NCI-H524 treated with DMSO at 0.1 percent for 48 hours (cell line): ENCODE results near the gene WDR62.

Experiments
- DNase-seq: peaks from one replicate; lab custom pipeline; 2025; lab: John Stamatoyannopoulos, UW

The WDR62 gene

DNA sequence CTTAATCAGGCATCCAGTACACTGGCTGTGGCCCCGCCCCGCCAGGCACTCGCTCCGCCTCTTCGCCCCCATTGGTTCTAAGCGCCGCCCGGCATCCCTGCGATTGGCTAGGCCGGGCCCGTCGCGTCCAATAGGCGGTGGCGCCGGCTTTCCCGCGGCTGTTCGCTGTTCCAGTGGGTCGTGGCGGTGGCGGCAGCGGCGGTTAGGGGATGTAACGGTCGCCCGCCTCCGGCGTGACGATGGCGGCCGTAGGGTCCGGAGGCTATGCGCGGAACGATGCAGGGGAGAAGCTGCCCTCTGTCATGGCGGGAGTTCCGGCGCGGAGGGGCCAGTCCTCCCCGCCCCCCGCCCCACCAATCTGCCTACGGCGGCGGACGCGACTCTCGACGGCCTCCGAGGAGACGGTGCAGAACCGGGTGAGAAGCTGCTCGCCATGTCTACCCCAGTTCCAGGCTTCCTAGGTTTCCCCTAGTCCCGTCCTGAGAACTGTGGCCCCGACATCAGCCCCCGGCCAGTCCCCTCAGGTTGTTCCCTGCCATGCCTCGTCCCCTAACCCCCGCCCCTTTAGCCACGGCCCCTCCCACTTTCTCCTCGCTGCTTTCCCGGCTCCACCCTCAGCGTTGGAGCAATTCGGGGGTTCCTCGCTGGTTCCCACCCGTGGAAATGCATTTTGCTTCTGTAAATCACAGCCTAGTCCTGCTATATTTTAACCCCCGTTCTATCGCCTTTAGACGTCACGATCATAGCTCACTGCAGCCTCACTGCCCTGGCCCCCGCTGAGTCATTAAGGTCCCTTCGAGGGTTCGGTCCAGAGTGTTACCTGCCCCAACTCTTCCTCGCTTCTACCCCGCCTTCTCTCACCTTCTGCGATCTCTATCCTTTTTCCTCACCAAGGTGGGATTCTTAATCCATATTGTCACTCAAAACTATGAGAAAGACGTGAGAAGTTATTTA, at the start of gene WDR62:
Gene WDR62 (plus strand): TSS at position 165 of the 954 bp plus-strand sequence. CDS start 75 bp downstream, at position 240.
- peak; percentile 91 for DNase-seq

DNA sequence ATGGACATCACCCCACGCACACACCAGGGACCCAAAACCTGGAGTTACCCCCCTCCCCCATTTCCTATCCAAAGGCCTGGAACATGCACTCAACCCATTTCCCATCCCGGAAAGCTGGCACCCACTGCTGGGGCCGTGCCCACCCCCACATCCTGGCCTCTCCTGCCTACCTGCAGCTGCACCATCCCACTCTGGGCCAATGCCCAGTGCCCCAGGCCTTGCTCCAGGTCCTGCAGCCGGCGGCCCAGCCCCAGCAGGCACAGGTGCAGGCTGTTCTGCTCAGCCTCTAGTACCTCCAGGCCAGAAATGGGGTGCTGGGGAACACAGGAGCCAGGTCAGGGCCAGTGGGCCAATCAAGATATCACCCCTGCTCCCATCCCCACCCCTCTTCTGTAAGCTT, 47.7 kb upstream of the WDR62 start:
- no peak for DNase-seq

GRCh38 chr19:36008336-36008978, 46.2 kb upstream of the WDR62 start, which contains the start of gene SYNE4:
SYNE4 (minus strand) TSS chr19:36008813; CDS start chr19:36008681, 132 bp downstream.
- DNase-seq, result no peak

DNA sequence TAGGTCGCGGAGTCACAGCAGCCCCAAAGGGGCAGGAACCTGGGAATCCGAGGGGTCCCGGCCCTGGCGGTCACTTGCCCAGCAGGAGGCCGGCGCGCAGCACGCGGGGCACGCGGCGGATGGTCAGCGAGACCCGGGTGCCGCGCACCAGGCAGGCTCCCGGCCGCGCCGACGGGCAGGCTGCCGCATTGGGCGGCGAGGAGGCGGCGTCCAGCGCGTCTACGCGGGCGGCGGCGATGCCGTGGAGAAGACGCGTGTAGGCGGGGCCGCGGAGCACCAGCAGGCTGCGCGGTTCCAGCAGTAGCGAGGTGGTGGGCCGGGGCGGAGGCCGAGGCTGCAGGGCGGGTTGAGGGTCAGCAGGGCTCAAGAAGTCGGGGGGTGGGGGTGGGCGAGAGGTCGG, 45.5 kb upstream of the WDR62 start:
- no peak for DNase-seq

DNA sequence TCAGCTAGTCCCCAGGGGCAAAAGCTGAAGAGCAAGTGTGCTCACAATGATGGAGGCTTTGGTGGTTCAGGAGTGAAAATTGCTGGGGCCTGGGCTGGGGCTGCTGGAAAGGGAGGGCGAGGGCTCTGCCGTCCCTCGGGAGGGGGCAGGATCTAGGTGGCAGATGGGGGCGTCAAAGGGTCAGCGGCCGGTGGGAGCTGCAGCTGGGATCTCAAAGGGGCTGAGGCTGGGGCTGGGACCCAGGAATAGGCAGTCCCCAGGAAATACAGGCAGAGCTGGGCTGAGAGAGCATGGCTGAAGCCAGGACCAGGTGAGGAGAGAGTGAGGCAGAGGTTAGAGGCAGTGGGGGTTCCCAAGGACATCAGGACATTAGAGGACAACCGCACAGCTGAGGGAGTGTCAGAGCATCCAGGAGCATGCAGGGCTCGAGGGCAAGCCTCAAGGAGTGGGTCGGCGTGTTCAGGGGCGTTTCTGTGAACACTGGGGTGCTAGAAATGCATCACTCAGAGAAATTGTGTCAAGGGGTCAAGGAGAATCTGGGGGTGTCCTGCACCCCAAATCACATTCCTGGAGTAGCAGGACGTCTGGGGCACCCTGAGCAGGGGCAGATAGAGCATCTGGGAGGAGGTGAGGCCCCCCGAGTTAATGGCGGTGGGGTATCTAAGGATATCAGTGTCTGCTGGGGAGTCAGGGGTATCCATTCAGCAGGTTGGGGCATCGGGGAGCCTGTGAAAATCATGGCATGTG, 44.9 kb upstream of the WDR62 start:
- no peak for DNase-seq

DNA sequence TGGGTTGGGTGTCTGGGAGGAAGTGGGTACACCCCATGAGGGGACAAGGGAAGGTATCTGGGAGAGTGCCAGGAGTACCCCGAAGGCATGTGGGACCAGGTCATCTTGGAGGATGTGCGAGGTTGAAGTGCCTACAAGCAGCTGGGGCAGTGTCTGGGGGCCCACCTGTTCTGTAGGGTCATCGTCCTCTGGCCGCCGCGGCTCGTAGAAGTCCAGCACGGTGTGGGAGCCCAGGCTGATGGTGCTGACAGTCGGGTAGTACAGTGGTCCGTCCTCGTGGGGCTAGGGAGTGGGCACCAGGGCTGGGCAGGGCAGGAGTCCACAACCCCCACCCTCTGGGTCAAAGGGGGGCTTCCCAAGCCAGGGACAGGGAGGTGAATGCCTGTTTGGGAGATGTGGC, 44.3 kb upstream of the WDR62 start:
- DNase-seq, result no peak

DNA sequence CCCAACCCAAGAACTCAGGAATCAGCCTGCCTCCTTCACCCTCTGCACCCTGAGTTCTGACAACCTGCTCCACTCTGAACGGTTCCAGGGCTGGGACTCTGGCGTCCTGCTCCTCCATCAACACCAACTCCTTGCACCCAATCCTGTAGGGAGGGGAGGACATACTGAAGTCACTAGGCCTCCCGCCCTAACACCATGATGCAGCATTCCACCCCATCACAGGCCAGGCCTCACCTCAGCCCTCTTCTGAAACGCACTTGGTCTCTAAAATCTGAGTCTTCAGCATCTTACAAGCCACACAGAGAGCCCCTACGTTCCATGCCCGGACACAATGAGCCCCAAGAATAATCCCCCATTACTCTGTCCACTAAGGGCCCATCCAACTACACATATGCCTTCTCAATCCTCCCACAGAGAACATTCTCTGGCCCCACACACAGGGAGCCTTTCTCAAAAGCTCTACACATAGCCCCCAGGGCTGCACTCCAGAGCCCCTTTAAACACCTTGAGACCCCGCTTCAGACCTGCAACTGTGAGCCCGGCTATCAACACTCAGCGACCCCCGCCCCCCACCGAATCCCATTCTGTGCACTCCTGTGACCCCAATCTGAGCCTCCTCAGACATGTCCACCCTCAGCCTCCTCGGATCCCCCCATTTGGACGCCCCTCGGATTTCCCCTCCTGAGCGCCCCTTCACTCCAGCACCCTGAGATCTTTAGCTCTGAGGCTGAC, 41.3 kb upstream of the WDR62 start:
- DNase-seq, result no peak

DNA sequence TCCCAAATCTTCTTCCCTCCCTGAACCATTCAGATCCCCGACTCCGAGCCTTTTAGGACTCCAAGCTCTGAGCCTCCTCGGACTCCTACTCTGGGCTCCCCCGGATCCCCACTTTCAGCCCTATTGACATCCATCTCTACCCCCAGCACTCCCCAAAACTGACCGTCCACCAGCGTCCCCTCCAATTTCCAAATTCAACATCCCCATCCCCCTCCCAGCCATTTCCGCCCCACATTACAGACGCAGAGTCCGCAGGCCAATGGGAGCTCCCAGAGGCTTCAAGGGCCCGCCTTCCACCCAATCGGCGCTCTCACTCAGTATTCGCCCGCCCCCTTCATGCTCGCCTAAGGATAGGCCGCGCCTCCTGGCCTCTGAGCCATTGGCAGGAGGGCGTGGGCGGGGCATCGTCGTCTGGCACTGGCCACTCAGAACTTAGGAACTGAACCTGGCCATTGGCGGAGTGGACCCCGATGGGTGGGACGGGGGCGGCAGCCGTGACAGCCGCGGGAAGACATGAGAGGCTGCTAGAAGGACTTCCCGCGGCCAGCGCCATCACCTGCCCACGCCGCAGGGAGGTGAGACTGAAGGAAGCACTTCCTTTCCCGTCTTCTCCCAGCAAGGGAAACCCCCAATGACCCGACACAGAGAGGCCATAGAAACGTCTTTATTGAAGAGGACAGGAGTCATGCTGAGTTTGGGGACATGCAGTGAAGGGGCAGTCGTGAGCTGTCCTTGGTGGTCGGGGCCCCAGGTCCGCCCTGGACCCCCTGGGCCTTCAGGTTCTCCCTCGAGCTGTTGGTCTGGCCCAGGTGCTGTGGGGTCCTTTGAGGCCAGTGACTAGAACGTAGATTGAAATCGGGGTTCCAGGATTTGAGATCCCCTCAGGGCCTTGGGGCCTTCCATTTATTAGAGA, 40.4 kb upstream of the WDR62 start, which contains the start of gene ALKBH6:
Gene ALKBH6 (minus strand): TSS at position 202 of the 913 bp plus-strand sequence. CDS start 816 bp downstream, outside the sequence.
- peak; percentile 97 for DNase-seq

GRCh38 chr19:36019061-36019670, 35.5 kb upstream of the WDR62 start:
- DNase-seq, result no peak

DNA sequence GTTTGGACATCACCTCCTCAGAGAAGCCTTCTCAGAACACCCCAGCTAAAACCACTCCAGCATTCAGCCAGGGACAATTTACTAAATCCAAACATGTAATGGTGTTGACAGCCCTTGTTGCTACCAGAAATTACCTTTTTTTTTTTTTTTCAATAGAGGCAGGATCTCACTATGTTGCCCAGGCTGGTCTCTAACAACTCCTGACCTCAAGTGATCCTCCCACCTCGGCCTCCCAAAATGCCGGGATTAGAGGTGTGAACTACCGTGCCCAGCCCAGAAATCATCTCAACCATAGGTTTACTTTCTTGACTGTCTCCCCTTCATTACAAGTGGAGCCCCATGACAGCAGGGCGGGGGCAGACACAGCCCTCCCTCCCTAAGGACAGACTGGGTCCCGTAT, 31.3 kb upstream of the WDR62 start:
- no peak for DNase-seq

DNA sequence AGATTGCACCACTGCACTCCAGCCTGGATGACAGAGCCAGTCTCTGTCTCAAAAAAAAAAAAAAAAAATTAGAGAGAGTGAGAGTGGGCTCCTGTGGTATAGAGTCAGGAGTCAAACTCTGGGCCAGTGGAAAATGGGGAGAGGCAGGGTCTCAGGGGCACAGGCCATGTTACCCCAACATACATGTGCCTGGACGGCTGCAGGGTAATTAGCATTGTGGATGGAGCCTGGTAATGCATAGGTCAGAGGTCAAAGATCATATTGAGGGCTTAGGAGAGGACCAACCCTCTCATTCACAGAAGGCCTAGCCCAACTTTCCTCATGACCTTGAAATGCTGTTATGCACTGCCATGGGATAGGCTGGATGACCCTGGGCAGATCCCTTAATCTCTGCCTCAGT, 29.2 kb upstream of the WDR62 start:
- no peak for DNase-seq

DNA sequence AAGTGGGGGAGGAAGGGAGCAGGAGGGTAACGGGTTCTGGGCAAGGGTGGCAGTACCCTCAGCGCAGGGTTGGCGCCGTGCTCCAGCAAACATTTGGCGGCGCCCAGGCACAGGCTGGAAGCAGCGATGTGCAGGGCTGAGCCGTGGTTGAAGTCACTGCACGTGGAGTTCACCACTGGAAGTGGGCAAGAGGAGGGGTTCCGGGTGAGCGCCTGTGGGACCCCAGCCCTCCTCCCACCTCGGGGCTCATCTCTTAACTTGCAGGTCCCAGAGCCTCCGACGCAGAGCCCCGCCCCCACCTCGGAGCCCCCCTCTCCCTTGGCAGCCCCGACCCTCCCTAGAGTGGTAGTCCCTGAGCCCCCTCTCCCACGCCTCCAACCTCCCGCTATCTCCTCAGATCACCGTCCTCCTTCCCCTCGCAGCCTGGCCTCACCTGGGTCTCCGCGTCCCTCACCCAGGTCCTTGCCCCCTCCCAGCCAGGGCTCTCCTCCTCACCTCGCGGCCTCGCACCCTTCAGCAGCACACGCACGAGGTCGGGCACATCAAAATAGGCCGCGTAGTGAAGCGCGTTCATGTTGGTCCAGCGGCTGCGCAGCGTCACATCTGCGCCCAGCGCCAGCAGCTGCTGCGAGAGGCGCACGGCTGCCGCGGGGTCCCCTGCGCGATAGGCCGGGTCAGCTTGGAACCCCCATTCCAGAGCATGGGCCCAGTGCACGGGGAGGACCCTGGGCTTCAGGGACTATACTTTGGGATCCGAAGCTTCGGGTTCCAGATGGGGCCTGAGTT, 28.4 kb upstream of the WDR62 start:
- DNase-seq, result no peak

- no peak for DNase-seq
Measured at GRCh38 chr19:36027696-36028095, 27.0 kb upstream of the WDR62 start.

DNA sequence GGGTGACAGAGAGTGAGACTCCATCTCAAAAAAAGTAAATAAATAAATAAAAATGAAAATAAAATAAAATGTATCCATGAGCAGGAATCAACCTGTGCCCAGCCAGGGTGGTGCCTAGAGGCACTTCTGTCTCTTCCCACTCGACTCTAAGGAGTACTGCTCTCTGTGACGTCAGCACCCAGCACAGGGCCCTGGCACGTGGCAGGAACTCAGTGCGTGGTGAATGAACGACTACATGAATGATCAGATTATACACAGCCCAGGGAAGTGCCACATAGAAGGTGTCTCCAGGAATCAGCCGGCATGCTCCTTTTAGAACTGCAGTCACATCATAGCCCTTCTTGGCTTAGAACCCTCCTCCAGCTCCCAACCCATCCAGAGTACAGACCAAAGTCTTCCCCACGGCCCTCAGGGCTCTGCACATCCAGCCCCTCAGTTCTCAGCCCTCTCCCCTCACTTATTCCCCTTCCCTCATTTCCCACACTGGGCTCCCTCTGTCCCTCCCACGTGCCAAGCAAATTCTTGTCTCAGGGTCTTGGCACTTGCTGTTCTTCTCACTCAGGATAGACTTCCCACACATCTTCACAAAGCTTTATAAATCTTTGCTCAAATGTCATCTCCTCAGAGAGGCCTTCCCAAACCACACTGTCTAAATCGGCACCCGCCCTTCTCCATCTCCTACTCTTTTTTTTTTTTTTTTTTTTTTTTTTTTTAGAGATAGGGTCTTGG, 26.2 kb upstream of the WDR62 start:
- DNase-seq, result no peak

- no peak for DNase-seq
Measured at GRCh38 chr19:36030264-36031148, 24.2 kb upstream of the WDR62 start.

- DNase-seq, result no peak
Measured at GRCh38 chr19:36031308-36031707, 23.4 kb upstream of the WDR62 start.

- DNase-seq, result no peak
Measured at GRCh38 chr19:36032251-36033104, 22.2 kb upstream of the WDR62 start, which contains the start of gene CLIP3. CLIP3 (minus strand) TSS chr19:36032873; CDS start chr19:36032357, 516 bp downstream.
